NOMO-1 treated with DMSO at 0.1 percent for 48 hours (cell line): ENCODE data around the gene APOLD1.
"Not testable (repeated sequence)": the region's sequence is repeated elsewhere in the genome, so short reads cannot be mapped to it uniquely, and the experiment has no call there.

ENCODE experiments used
- DNase-seq: peaks from one replicate; lab custom pipeline; 2025; ENCODE audit not compliant: unreplicated experiment; lab: John Stamatoyannopoulos, UW

APOLD1 gene

GRCh38 chr12:12807517-12807903, 22.1 kb downstream of the APOLD1 start:
- DNase-seq: not testable (repeated sequence)

GRCh38 chr12:12807970-12808702, 22.7 kb downstream of the APOLD1 start:
- DNase-seq: no peak

- DNase-seq: no peak
Measured at GRCh38 chr12:12810553-12811021, 25.1 kb downstream of the APOLD1 start.

GRCh38 chr12:12811343-12811742, 25.9 kb downstream of the APOLD1 start:
- no peak for DNase-seq

- no peak for DNase-seq
Measured at GRCh38 chr12:12812174-12812573, 26.7 kb downstream of the APOLD1 start.

GRCh38 chr12:12812618-12813119, 27.2 kb downstream of the APOLD1 start:
- no peak for DNase-seq

GRCh38 chr12:12813120-12814101, 28.0 kb downstream of the APOLD1 start, which contains the start of gene DDX47:
Gene DDX47, plus strand, starts transcription at chr12:12813346. Its CDS starts 22 bp downstream, at chr12:12813368.
- peak; percentile 93 for DNase-seq

- DNase-seq: peak; percentile 25
Measured at GRCh38 chr12:12817616-12818015, 32.2 kb downstream of the APOLD1 start.

- DNase-seq: no peak
Measured at GRCh38 chr12:12818701-12819100, 33.2 kb downstream of the APOLD1 start.

GRCh38 chr12:12819221-12819620, 33.8 kb downstream of the APOLD1 start:
- DNase-seq: no peak

GRCh38 chr12:12819752-12820311, 34.4 kb downstream of the APOLD1 start:
- DNase-seq: no peak

GRCh38 chr12:12820376-12820775, 34.9 kb downstream of the APOLD1 start:
- DNase-seq: not testable (repeated sequence)

GRCh38 chr12:12821975-12822374, 36.5 kb downstream of the APOLD1 start:
- no peak for DNase-seq

GRCh38 chr12:12822886-12823285, 37.4 kb downstream of the APOLD1 start:
- no peak for DNase-seq

GRCh38 chr12:12823300-12823699, 37.8 kb downstream of the APOLD1 start:
- no peak for DNase-seq

GRCh38 chr12:12823811-12824210, 38.4 kb downstream of the APOLD1 start:
- no peak for DNase-seq

GRCh38 chr12:12835378-12836146, 50.1 kb downstream of the APOLD1 start:
- no peak for DNase-seq

- DNase-seq: no peak
Measured at GRCh38 chr12:12836571-12836970, 51.1 kb downstream of the APOLD1 start.

- peak; percentile 25 for DNase-seq
Measured at GRCh38 chr12:12837025-12837812, 51.8 kb downstream of the APOLD1 start.

GRCh38 chr12:12837813-12838153, 52.3 kb downstream of the APOLD1 start:
- no peak for DNase-seq
